K562 (cell line): ENCODE measurements around the gene UBE2D2. TPM values are rescaled to one million over a fixed set of nuclear protein-coding genes. Genes with fewer than 3 reads are reported as not detected.

Experiments used
- ARHGAP35 ChIP-seq: fragments of 450-650 bp; IDR thresholded peaks from 2 replicates; pipeline ENCODE4 v1.6.1; 2018; ENCODE audit not compliant: partially characterized antibody
- CCNT2 ChIP-seq: IDR thresholded peaks from 2 replicates; pipeline ENCODE4 v1.6.1; 2011; ENCODE audit warnings: borderline replicate concordance, low read depth, mild to moderate bottlenecking, moderate library complexity, mixed read lengths, low read length; ENCODE audit not compliant: insufficient read length; ENCODE audit errors: extremely low read depth
- CREBBP ChIP-seq: IDR thresholded peaks from one replicate; pipeline ENCODE4 v1.6.1; 2012; ENCODE audit warnings: low read depth, mild to moderate bottlenecking, control low read depth, inconsistent platforms, low read length
- DPF2 ChIP-seq: fragments of 450-650 bp; IDR thresholded peaks from 2 replicates; pipeline ENCODE4 v1.6.1; 2016
- EP300 ChIP-seq: IDR thresholded peaks from 2 replicates; pipeline ENCODE4 v1.6.1; 2012; ENCODE audit warnings: low read length, improper control_type of control experiment
- ETV6 ChIP-seq, 3 experiments: fragments of 150-350 bp in 1 of 3; sonication (generic) in 1 of 3; formaldehyde crosslinking in 1 of 3; IDR thresholded peaks; 2 replicates each; pipeline versions ENCODE4 v1.6.1 to v1.8.0; 2014 to 2022; ENCODE audit warnings: borderline replicate concordance in 2 of 3, low read depth in 2 of 3, antibody characterized with exemption in 1 of 3, low read length in 1 of 3, mild to moderate bottlenecking in 1 of 3, missing genetic modification reagents in 1 of 3
- FIP1L1 ChIP-seq: fragments of 200-400 bp; formaldehyde crosslinking; IDR thresholded peaks from 2 replicates; pipeline ENCODE4 v1.6.1; 2018; ENCODE audit warnings: mild to moderate bottlenecking, low read depth, low read length; ENCODE audit not compliant: poor library complexity, severe bottlenecking
- HDAC3 ChIP-seq: fragments of 450-650 bp; IDR thresholded peaks from 2 replicates; pipeline ENCODE4 v1.6.1; 2018; ENCODE audit warnings: borderline replicate concordance, mild to moderate bottlenecking, moderate library complexity; ENCODE audit not compliant: partially characterized antibody
- KAT7 ChIP-seq: sonication (generic); formaldehyde crosslinking; IDR thresholded peaks from 2 replicates; pipeline ENCODE4 v1.8.0; 2022; ENCODE audit warnings: missing genetic modification reagents, mild to moderate bottlenecking, borderline replicate concordance
- MAFG ChIP-seq: fragments of 450-650 bp; conservative IDR thresholded peaks from 2 replicates; pipeline ENCODE4 v1.6.1; 2016; ENCODE audit warnings: missing genetic modification characterization, missing compliant biosample characterization
- MTA3 ChIP-seq: fragments of 450-650 bp; formaldehyde crosslinking; IDR thresholded peaks from 2 replicates; pipeline ENCODE4 v1.6.1; 2017; ENCODE audit warnings: mild to moderate bottlenecking, borderline replicate concordance
- NFRKB ChIP-seq: fragments of 450-650 bp; IDR thresholded peaks from 2 replicates; pipeline ENCODE4 v1.6.1; 2016; ENCODE audit warnings: low read depth
- PREB ChIP-seq: sonication (generic); formaldehyde crosslinking; IDR thresholded peaks from 2 replicates; pipeline ENCODE4 v1.8.1; 2023; ENCODE audit warnings: mild to moderate bottlenecking, missing genetic modification reagents
- SMC3 ChIP-seq: conservative IDR thresholded peaks from 2 replicates; pipeline ENCODE4 v1.6.1; 2011; ENCODE audit warnings: low read depth, low read length, improper control_type of control experiment; ENCODE audit not compliant: insufficient read depth
- TAF7 ChIP-seq: fragments of 450-650 bp; IDR thresholded peaks from 2 replicates; pipeline ENCODE4 v1.6.1; 2016; ENCODE audit warnings: missing genetic modification characterization, missing compliant biosample characterization
- U2AF1 ChIP-seq: fragments of 200-400 bp; formaldehyde crosslinking; optimal IDR thresholded peaks from 2 replicates; pipeline ENCODE3; 2017; ENCODE audit warnings: mild to moderate bottlenecking, low read depth, low read length, moderate library complexity
- ZNF217 ChIP-seq: sonication (generic); formaldehyde crosslinking; IDR thresholded peaks from 2 replicates; pipeline ENCODE4 v1.8.0; 2022; ENCODE audit warnings: mild to moderate bottlenecking, missing genetic modification reagents
- polyA plus RNA-seq, 8 experiments: library from polyadenylated mRNA; depleted of rRNA in 4 of 8; stranded (reverse) in 5 of 8; unstranded in 3 of 8; fragments of >200 nt; fragmentation: Nextera tagmentation in 2 of 8; fragmentation: Illumina TruSeq in 1 of 8; extraction: Ambion mirVana in 2 of 8; extraction: Trizol in 1 of 8; gene quantifications; 2 replicates each; pipeline versions ENCODE4 v1.2.1 to v1.2.3, GENCODE V29; 2011 to 2014; ENCODE audit warnings: inconsistent platforms in 1 of 8, missing spikeins in 1 of 8
- total RNA-seq, 7 experiments: library from RNA; depleted of rRNA in 6 of 7; stranded (reverse); fragments of >200 nt in 6 of 7; fragmentation: Illumina TruSeq in 2 of 7; extraction: Trizol in 2 of 7; gene quantifications; 2 replicates each; pipeline versions ENCODE4 v1.2.1 to v1.2.3, GENCODE V29; 2011 to 2021; ENCODE audit warnings: low replicate concordance in 1 of 7

Gene UBE2D2
- total and polyA plus RNA-seq, 9 of the 15 experiments (the other 6 are each of a cell fraction or from before 2014, with no cell fraction given) = 53.6 to 198 (median 122) TPM

DNA sequence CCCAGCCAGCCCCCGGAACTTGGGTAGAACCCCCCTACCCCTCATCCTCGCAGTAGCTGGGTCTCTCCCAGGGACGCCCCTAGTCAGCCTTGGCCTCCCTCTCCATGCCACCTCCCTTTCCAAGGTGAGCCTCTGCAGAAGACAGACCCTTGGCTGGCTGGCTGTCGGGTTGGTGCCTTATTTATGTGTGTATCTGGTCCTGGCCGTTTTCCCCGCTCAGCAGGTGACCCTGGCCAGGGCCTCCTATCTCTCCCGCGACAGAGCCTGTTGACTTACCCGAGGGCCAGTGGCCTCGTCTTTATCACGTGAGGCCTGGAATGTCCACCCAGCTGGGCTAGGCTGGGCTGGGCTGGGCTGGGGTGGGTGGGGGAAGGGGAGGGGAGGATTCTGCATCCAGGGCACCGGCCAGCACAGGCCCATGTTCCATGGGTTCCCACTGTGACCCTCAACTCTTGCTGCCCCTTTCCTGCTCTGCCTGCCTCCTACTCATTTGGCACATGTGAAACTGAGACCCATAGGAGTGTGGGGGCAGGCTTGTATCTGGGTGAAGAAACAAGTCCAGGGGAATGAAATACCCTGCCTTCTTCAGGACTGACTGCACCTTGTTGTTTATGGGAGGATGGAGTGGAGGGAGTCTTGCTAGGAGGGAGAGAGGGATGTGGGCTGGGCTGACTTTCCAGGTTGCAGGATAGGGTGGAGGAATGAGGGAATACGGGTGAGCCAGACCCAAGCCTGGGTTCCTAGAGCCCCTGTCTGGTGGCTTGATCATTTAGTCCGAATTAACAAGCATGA is 90.1 kb downstream of the UBE2D2 start (continued):
- no peak for TF ChIP-seq ETV6 (IDR thresholded peaks at IDR 0.05; ENCODE audit: borderline replicate concordance in 1 of 2, low read depth in 2 of 2, low read length in 1 of 2)
- TF ChIP-seq ETV6 (CRISPR knock-in tag; IDR thresholded peaks at IDR 0.05; ENCODE audit: borderline replicate concordance) = no peak
- TF ChIP-seq CCNT2 = peak; percentile 42
- TF ChIP-seq ARHGAP35 = no peak
- TF ChIP-seq NFRKB = no peak
- no peak for TF ChIP-seq TAF7
- peak; percentile 52; the same call in 1 of the 2 replicates for TF ChIP-seq DPF2
- 0 out of 2 replicates have a peak, but pooled peaks have one; percentile 35 for TF ChIP-seq KAT7
- TF ChIP-seq PREB = no peak
- TF ChIP-seq HDAC3 = peak; percentile 40
- no peak for TF ChIP-seq CREBBP
- peak; percentile 56; the same call in 1 of the 2 replicates for TF ChIP-seq MTA3
- TF ChIP-seq U2AF1 = no peak
- TF ChIP-seq MAFG (tag) = no peak
- no peak for TF ChIP-seq ZNF217 (CRISPR knock-in tag)
- peak; percentile 82 for TF ChIP-seq EP300
- no peak for TF ChIP-seq FIP1L1
- TF ChIP-seq SMC3 = no peak
